NB4 (cell line): ENCODE data around the gene BTG2.

Source experiments
- CTCF ChIP-seq: IDR thresholded peaks from one replicate; pipeline ENCODE4 v1.5.1; 2012; ENCODE audit warnings: low read depth, low read length
- POLR2A ChIP-seq: IDR thresholded peaks from 2 replicates; pipeline ENCODE4 v1.6.1; 2011; ENCODE audit warnings: mild to moderate bottlenecking; ENCODE audit not compliant: insufficient read length; ENCODE audit errors: extremely low read depth

GRCh38 chr1:203289281-203289981, 15.9 kb upstream of the BTG2 start:
- no peak for TF ChIP-seq POLR2A
- no peak for TF ChIP-seq CTCF
